ENCODE measurements around the gene AMPH.

DNA sequence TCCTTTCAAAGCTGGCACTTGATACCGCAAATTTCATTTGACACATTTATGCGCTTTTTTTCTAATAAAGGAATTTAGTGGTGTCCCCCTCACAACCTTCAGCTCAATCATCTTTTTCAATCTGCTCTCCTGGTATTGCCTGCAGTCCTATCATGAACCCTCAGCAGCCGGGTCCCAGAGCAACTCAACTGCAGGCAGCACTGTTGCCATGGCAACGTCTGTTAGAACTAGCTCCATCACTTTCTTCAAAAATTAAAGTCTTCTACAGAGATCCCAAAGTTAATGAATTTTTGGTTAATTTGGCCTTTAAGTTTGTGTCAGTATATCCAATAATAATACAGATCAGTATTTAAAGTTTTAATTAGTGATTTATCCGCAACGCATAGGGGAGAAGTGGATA is 221.6 kb downstream of the AMPH start:
- TF ChIP-seq EZH2phosphoT487 (IDR thresholded peaks at IDR 0.05; ENCODE audit: borderline replicate concordance) (no peak), SIN3A (IDR thresholded peaks at IDR 0.05; ENCODE audit: low read depth) (no peak), RAD21 (IDR thresholded peaks at IDR 0.05; ENCODE audit: low read depth) (no peak), POLR2A (IDR thresholded peaks at IDR 0.05; ENCODE audit: borderline replicate concordance, extremely low read depth, insufficient read depth, insufficient read length) (no peak), MAX (IDR thresholded peaks at IDR 0.05) (no peak), SP1 (IDR thresholded peaks at IDR 0.05; ENCODE audit: low read depth) (no peak), JUND (IDR thresholded peaks at IDR 0.05) (no peak), ZFX (IDR thresholded peaks at IDR 0.05) (no peak), CEBPB (IDR thresholded peaks at IDR 0.05; ENCODE audit: low read depth) (no peak), EZH2 (IDR thresholded peaks at IDR 0.05) (no peak), POLR2AphosphoS5 (IDR thresholded peaks at IDR 0.05; ENCODE audit: low read depth, low read length) (no peak)
- TF ChIP-seq, protein P1, sequence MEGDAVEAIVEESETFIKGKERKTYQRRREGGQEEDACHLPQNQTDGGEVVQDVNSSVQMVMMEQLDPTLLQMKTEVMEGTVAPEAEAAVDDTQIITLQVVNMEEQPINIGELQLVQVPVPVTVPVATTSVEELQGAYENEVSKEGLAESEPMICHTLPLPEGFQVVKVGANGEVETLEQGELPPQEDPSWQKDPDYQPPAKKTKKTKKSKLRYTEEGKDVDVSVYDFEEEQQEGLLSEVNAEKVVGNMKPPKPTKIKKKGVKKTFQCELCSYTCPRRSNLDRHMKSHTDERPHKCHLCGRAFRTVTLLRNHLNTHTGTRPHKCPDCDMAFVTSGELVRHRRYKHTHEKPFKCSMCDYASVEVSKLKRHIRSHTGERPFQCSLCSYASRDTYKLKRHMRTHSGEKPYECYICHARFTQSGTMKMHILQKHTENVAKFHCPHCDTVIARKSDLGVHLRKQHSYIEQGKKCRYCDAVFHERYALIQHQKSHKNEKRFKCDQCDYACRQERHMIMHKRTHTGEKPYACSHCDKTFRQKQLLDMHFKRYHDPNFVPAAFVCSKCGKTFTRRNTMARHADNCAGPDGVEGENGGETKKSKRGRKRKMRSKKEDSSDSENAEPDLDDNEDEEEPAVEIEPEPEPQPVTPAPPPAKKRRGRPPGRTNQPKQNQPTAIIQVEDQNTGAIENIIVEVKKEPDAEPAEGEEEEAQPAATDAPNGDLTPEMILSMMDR (IDR thresholded peaks at IDR 0.05 in 2 of 3, conservative IDR thresholded peaks at IDR 0.05 in 1 of 3; ENCODE audit: borderline replicate concordance in 1 of 3, insufficient read depth in 1 of 3, low read depth in 2 of 3, low read length in 2 of 3) = no peak
- TF ChIP-seq, protein P2, sequence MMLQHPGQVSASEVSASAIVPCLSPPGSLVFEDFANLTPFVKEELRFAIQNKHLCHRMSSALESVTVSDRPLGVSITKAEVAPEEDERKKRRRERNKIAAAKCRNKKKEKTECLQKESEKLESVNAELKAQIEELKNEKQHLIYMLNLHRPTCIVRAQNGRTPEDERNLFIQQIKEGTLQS (IDR thresholded peaks at IDR 0.05) = no peak

Data from HCT116 (cell line).